B cell (primary cell): ENCODE results near the gene LAMA3. TPM values are rescaled to one million over a fixed set of nuclear protein-coding genes. Genes with fewer than 3 reads are reported as not detected.

ENCODE experiments used
- ATAC-seq: fragments of 200-7000 bp; cut with Tn5 transposase; one replicate; pipeline ENCODE4 v1.10.0; 2021; ENCODE audit warnings: low read depth, mild to moderate bottlenecking, moderate number of reproducible peaks, moderate library complexity
- CTCF ChIA-PET: fragments of 350-600 bp; sonication (Branson Sonifier 250); formaldehyde crosslinking; loops from one replicate; lab custom pipeline; 2021; ENCODE audit warnings: antibody characterized with exemption, inconsistent platforms; lab: Charles Lee
- POLR2A ChIA-PET: fragments of 350-600 bp; sonication (Branson Sonifier 250); formaldehyde crosslinking; loops from one replicate; lab custom pipeline; 2021; ENCODE audit warnings: antibody characterized with exemption; lab: Charles Lee
- DNase-seq: peaks from one replicate; pipeline ENCODE4 v3.0.0; 2013
- H2AFZ ChIP-seq: 2 replicates; pipeline ENCODE4 v1.6.1; 2012; ENCODE audit warnings: mild to moderate bottlenecking, low read depth, low read length; ENCODE audit not compliant: insufficient read depth, poor library complexity, severe bottlenecking
- H3K27ac ChIP-seq, 2 donors: 1 replicate in 1 of 2; 2 replicates in 1 of 2; pipeline ENCODE4 v1.5.1; 2012 to 2013; ENCODE audit warnings: low read length in 2 of 2, mild to moderate bottlenecking in 2 of 2, moderate library complexity in 1 of 2
- H3K27me3 ChIP-seq, 4 experiments: fragments of 200-600 bp in 1 of 4; sonication (generic) in 1 of 4; replicated peaks in 1 of 4; 1 replicate in 2 of 4; 2 replicates in 2 of 4; pipeline versions ENCODE4 v1.6.1 to v1.7.0; 2013 to 2016; ENCODE audit warnings: low read length in 3 of 4, mild to moderate bottlenecking in 2 of 4, mixed read lengths in 1 of 4, moderate library complexity in 1 of 4; ENCODE audit not compliant: insufficient read depth in 4 of 4, control insufficient read depth in 3 of 4; ENCODE audit errors: control extremely low read depth in 1 of 4
- H3K36me3 ChIP-seq, 2 experiments: replicated peaks in 1 of 2; 1 replicate in 1 of 2; 2 replicates in 1 of 2; pipeline versions ENCODE4 v1.6.1 to v1.7.1; 2013; ENCODE audit warnings: low read length in 1 of 2; ENCODE audit not compliant: insufficient read depth in 2 of 2, control insufficient read depth in 1 of 2; ENCODE audit errors: control extremely low read depth in 1 of 2, extremely low read depth in 1 of 2
- H3K4me1 ChIP-seq, 2 donors: fragments of 200-600 bp in 1 of 2; sonication (generic) in 1 of 2; 1 replicate in 1 of 2; 2 replicates in 1 of 2; pipeline versions ENCODE4 v1.5.1 to v1.6.1; 2013 to 2017; ENCODE audit warnings: low read length in 2 of 2; ENCODE audit not compliant: control insufficient read depth in 2 of 2, insufficient read depth in 2 of 2
- H3K4me2 ChIP-seq: replicated peaks from 2 replicates; pipeline ENCODE3; 2012; ENCODE audit warnings: mild to moderate bottlenecking, low read depth, low read length; ENCODE audit not compliant: poor library complexity, severe bottlenecking
- H3K4me3 ChIP-seq, 5 experiments: fragments of 200-600 bp in 1 of 5; sonication (generic) in 1 of 5; 1 replicate in 3 of 5; 2 replicates in 2 of 5; pipeline versions ENCODE4 v1.5.1 to v1.7.0; 2011 to 2016; ENCODE audit warnings: low read length in 4 of 5, mild to moderate bottlenecking in 4 of 5, low read depth in 2 of 5, control low read depth in 1 of 5, moderate library complexity in 1 of 5; ENCODE audit not compliant: insufficient read depth in 1 of 5; ENCODE audit errors: control extremely low read depth in 1 of 5, extremely low read depth in 1 of 5
- H3K79me2 ChIP-seq: fragments of 200-600 bp; sonication (generic); one replicate; pipeline ENCODE4 v1.6.0; 2016; ENCODE audit warnings: low read length; ENCODE audit not compliant: control insufficient read depth, insufficient read depth
- H3K9ac ChIP-seq: fragments of 200-600 bp; sonication (generic); 2 replicates; pipeline ENCODE4 v1.6.1; 2017; ENCODE audit warnings: mild to moderate bottlenecking, low read length, moderate library complexity
- H3K9me3 ChIP-seq, 3 donors: one replicate each; pipeline versions ENCODE4 v1.6.1 to v1.7.1; 2013; ENCODE audit warnings: low read length in 2 of 3; ENCODE audit not compliant: control insufficient read depth in 2 of 3, insufficient read depth in 1 of 3; ENCODE audit errors: control extremely low read depth in 1 of 3
- H4K20me1 ChIP-seq: 2 replicates; pipeline ENCODE4 v1.6.0; 2012; ENCODE audit warnings: mild to moderate bottlenecking, low read length; ENCODE audit not compliant: insufficient read depth, control insufficient read depth, poor library complexity, severe bottlenecking
- H3K27ac Mint-ChIP-seq: one replicate; pipeline ENCODE4 v1.8.0; 2021; ENCODE audit warnings: mixed read lengths
- H3K27me3 Mint-ChIP-seq: one replicate; pipeline ENCODE4 v1.8.0; 2021; ENCODE audit warnings: mixed read lengths
- H3K4me1 Mint-ChIP-seq: one replicate; pipeline ENCODE4 v1.8.0; 2021; ENCODE audit warnings: mixed read lengths
- H3K4me3 Mint-ChIP-seq: one replicate; pipeline ENCODE4 v1.8.0; 2021; ENCODE audit warnings: mixed read lengths
- H3K9me3 Mint-ChIP-seq: one replicate; pipeline ENCODE4 v1.8.0; 2022; ENCODE audit warnings: mixed read lengths; ENCODE audit not compliant: insufficient read depth
- CTCF ChIP-seq: fragments of 200-600 bp; IDR thresholded peaks from one replicate; pipeline ENCODE4 v1.8.0; 2022; ENCODE audit warnings: antibody characterized with exemption, mild to moderate bottlenecking
- EZH2 ChIP-seq: IDR thresholded peaks from 2 replicates; pipeline ENCODE4 v1.6.1; 2012; ENCODE audit warnings: borderline replicate concordance, low read depth, mild to moderate bottlenecking, moderate library complexity, low read length; ENCODE audit not compliant: insufficient read depth, poor library complexity, severe bottlenecking
- WGBS: methylation state at CpG from one replicate; pipeline ENCODE4 v1.1.5; 2013; ENCODE audit warnings: missing lambda C conversion rate; ENCODE audit not compliant: insufficient coverage; 5-methylcytosine and 5-hydroxymethylcytosine counted together
- intact Hi-C: fragments of 100-400 bp; cut with micrococcal nuclease; formaldehyde crosslinking; loops from one replicate; pipeline ENCODE4 v1.10.0; 2022
- polyA plus RNA-seq: library from polyadenylated mRNA; depleted of rRNA; stranded (reverse); fragments of >200 nt; gene quantifications from 2 replicates; pipeline ENCODE4 v1.2.3, GENCODE V29; 2012
- total RNA-seq, 2 donors: library from RNA; stranded (reverse); fragments of 120-200 nt in 1 of 2; gene quantifications; 1 replicate in 1 of 2; 2 replicates in 1 of 2; pipeline versions ENCODE4 v1.2.3 to v1.2.4, GENCODE V29; 2013 to 2022

Gene LAMA3
- total and polyA plus RNA-seq, 2 donors (not counting 1 experiment from before 2014, with no cell fraction given) = 0.03 to 0.32 TPM

GRCh38 chr18:23887493-23887892 is 198.2 kb downstream of the LAMA3 start:
- no peak overlapping the region for H3K27ac ChIP-seq
- no peak overlapping the region for H3K4me2 ChIP-seq
- TF ChIP-seq EZH2 (no peak), CTCF (no peak)
- no CpG with 5 or more reads among the region's 2 CpGs for WGBS
- no peak overlapping the region for H3K4me3 Mint-ChIP-seq
- H3K4me1 Mint-ChIP-seq = peaks cover 5% of the 10 kb centered on the region
- no peak overlapping the region for H3K4me3 ChIP-seq
- peaks cover 3% of the 10 kb centered on the region for H3K9me3 Mint-ChIP-seq
- H3K27me3 Mint-ChIP-seq = no peaks in the 10 kb centered on the region
- POLR2A ChIA-PET = no interaction called here
- no peaks in the 10 kb centered on the region for H3K36me3 ChIP-seq
- no peak overlapping the region for H2AFZ ChIP-seq
- H3K9me3 ChIP-seq = no peaks in the 10 kb centered on the region
- CTCF ChIA-PET = no interaction called here
- H3K27me3 ChIP-seq = no peaks in the 10 kb centered on the region
- ATAC-seq (no peak), DNase-seq (no peak)
- peaks cover 0 to 5% of the 10 kb centered on the region in 2 donors for H3K4me1 ChIP-seq
- intact Hi-C loops = no loop called here
- H3K79me2 ChIP-seq = no peaks in the 10 kb centered on the region
- no peaks in the 10 kb centered on the region for H4K20me1 ChIP-seq
- H3K27ac Mint-ChIP-seq = no peak overlapping the region
- H3K9ac ChIP-seq = no peak overlapping the region

DNA sequence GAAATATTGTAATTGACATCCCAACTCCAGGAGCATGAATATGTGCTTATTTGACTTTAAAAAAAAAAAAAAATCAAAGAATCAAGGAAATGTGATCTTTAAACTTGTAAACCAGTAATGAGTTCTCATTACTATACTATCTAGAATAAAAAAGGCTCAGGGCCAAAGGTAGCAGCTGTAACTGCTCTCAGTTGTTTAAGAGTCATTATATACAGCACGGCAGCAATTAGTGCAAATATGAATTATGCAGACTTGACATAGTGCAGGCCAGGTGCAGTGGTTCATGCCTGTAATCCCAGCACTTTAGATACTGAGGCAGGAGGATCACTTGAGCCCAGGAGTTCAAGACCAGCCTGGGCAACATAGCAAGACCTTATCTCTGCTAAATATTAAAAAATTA is 199.6 kb downstream of the LAMA3 start:
- POLR2A ChIA-PET = no interaction called here
- CTCF ChIA-PET = interaction anchor here (1.0 kb wide), 1 partner anchor 30 kb away, joined by 3 read pairs; no protein-coding TSS in a partner anchor

More for the DNA sequence above, 199.6 kb downstream of the LAMA3 start:
- Histone ChIP-seq H3K79me2 (no peaks in the 10 kb centered on the region), H4K20me1 (no peaks in the 10 kb centered on the region), H3K36me3 (no peaks in the 10 kb centered on the region), H3K4me1 (peaks cover 0 to 5% of the 10 kb centered on the region in 2 donors), H3K27me3 (no peaks in the 10 kb centered on the region), H3K9ac (no peak overlapping the region), H3K4me3 (no peak overlapping the region), H2AFZ (no peak overlapping the region), H3K27ac (no peak overlapping the region), H3K4me2 (no peak overlapping the region), H3K9me3 (no peaks in the 10 kb centered on the region)
- intact Hi-C loops = no loop called here
- TF ChIP-seq EZH2 (no peak), CTCF (no peak)
- ATAC-seq = no peak
- Mint-ChIP-seq H3K4me3 (no peak overlapping the region), H3K27ac (no peak overlapping the region), H3K27me3 (no peaks in the 10 kb centered on the region), H3K4me1 (peaks cover 5% of the 10 kb centered on the region), H3K9me3 (peaks cover 3% of the 10 kb centered on the region)
- WGBS = 100% methylated on average over 1 of the region's 1 CpG
- no peak for DNase-seq
